ENCODE measurements around the gene KAT7. TPM values are rescaled to one million over a fixed set of nuclear protein-coding genes. Genes with fewer than 3 reads are reported as not detected.

Gene KAT7
- total and polyA plus RNA-seq, 2 of the 8 experiments (the other 6 are each of a cell fraction or from before 2014, with no cell fraction given) = 90.9 to 139 TPM

- Histone ChIP-seq H3K4me3 (ENCODE audit: extremely low read depth in 1 of 4, insufficient read depth in 2 of 4, low read depth in 3 of 4, low read length in 4 of 4) (no peak overlapping the region), H2AK5ac (ENCODE audit: low read depth, low read length) (no peak overlapping the region), H3K36me3 (ENCODE audit: control insufficient read depth in 2 of 4, insufficient read depth in 4 of 4, low read length in 3 of 4) (no peaks in the 10 kb centered on the region; a peak in 1 of 8 replicates), H2BK5ac (ENCODE audit: low read depth, low read length) (no peak overlapping the region), H2BK15ac (ENCODE audit: low read length) (no peak overlapping the region), H3K79me2 (ENCODE audit: control insufficient read depth in 1 of 2, insufficient read depth in 2 of 2, low read length in 2 of 2) (peaks cover 0 to 17% of the 10 kb centered on the region in 2 experiments; a peak in 2 of 4 replicates), H3K27ac (ENCODE audit: low read depth, low read length) (no peak overlapping the region), H3K9ac (replicated peaks in 1 of 4; ENCODE audit: extremely low read depth in 1 of 4, low read depth in 3 of 4, low read length in 3 of 4) (no peak overlapping the region), H2AFZ (ENCODE audit: low read length) (no peak overlapping the region), H4K5ac (ENCODE audit: insufficient read length, low read depth, low read length) (no peak overlapping the region), H3K4ac (replicated peaks; ENCODE audit: insufficient read length, low read depth, low read length) (no peak overlapping the region), H3K23ac (ENCODE audit: insufficient read length) (no peak overlapping the region), H3K18ac (ENCODE audit: extremely low read depth, low read length) (no peak overlapping the region), H2BK120ac (replicated peaks; ENCODE audit: low read depth, low read length) (no peak overlapping the region), H4K8ac (ENCODE audit: extremely low read depth, insufficient read depth, low read length) (no peak overlapping the region; the same call in 1 of the 2 replicates), H3K27me3 (replicated peaks in 1 of 4; ENCODE audit: control insufficient read depth in 3 of 4, extremely low read depth in 1 of 4, insufficient read depth in 3 of 4, low read length in 3 of 4) (no peaks in the 10 kb centered on the region), H3K56ac (replicated peaks; ENCODE audit: insufficient read length, low read depth, low read length) (no peak overlapping the region), H3K9me3 (ENCODE audit: insufficient read depth in 2 of 2, low read depth in 1 of 2, low read length in 1 of 2) (no peaks in the 10 kb centered on the region), H4K91ac (replicated peaks; ENCODE audit: insufficient read length, low read length) (no peak overlapping the region), H2BK12ac (ENCODE audit: low read depth, low read length) (no peak overlapping the region), H3K79me1 (ENCODE audit: low read depth, low read length) (peaks cover 7% of the 10 kb centered on the region), H3K4me2 (ENCODE audit: insufficient read depth in 1 of 2, low read depth in 2 of 2, low read length in 2 of 2) (no peak overlapping the region), H4K20me1 (replicated peaks in 1 of 2; ENCODE audit: control insufficient read depth in 1 of 2, insufficient read depth in 2 of 2, low read length in 2 of 2) (peaks cover 8% of the 10 kb centered on the region in 2 experiments), H2BK20ac (ENCODE audit: low read length) (no peak overlapping the region), H3K4me1 (replicated peaks in 1 of 4; ENCODE audit: control insufficient read depth in 3 of 4, insufficient read depth in 4 of 4, low read length in 3 of 4) (no peaks in the 10 kb centered on the region), H3K23me2 (ENCODE audit: low read depth, low read length) (no peaks in the 10 kb centered on the region), H3K14ac (ENCODE audit: insufficient read length) (no peak overlapping the region)
- TF ChIP-seq BACH1 (IDR thresholded peaks at IDR 0.05; ENCODE audit: low read length) = no peak
- no peak for TF ChIP-seq SP1 (IDR thresholded peaks at IDR 0.05; ENCODE audit: low read depth, low read length)
- TF ChIP-seq SUZ12 (IDR thresholded peaks at IDR 0.05; ENCODE audit: low read length) = no peak
- no peak for TF ChIP-seq CREB1 (IDR thresholded peaks at IDR 0.05)
- TF ChIP-seq EP300 (IDR thresholded peaks at IDR 0.05; ENCODE audit: borderline replicate concordance in 1 of 2, low read depth in 2 of 2, low read length in 2 of 2) = no peak
- no peak for TF ChIP-seq E2F6 (IDR thresholded peaks at IDR 0.05)
- no peak for TF ChIP-seq KDM4A (IDR thresholded peaks at IDR 0.05; ENCODE audit: low read depth, low read length, severe bottlenecking)
- no peak for TF ChIP-seq EGR1 (IDR thresholded peaks at IDR 0.05; ENCODE audit: borderline replicate concordance, low read depth, low read length)
- no peak for TF ChIP-seq CEBPB (IDR thresholded peaks at IDR 0.05; ENCODE audit: low read depth, low read length)
- no peak for TF ChIP-seq ATF2 (IDR thresholded peaks at IDR 0.05; ENCODE audit: low read length)
- no peak for TF ChIP-seq SAP30 (IDR thresholded peaks at IDR 0.05; ENCODE audit: insufficient read depth, insufficient replicate concordance, low read length)
- no peak for DNase-seq (ENCODE audit: low read depth in 1 of 2, low spot score in 2 of 2)
- no peak for FAIRE-seq
- ChIA-PET CTCF (ENCODE audit: partially characterized antibody) (interaction anchor here (0.6 to 0.9 kb wide), 3 partner anchors 17 to 391 kb away, joined by 3 read pairs; no protein-coding TSS in a partner anchor), POLR2A (ENCODE audit: partially characterized antibody) (interaction anchor here (0.9 kb wide), 1 partner anchor 24 kb away, joined by 3 read pairs; the partner anchor contains the start of gene FAM117A)
- WGBS, 2 experiments (ENCODE audit: extremely low coverage in 1 of 2, insufficient coverage in 1 of 2, insufficient read length in 1 of 2, insufficient replicate concordance in 2 of 2, low coverage in 1 of 2, low lambda C conversion rate in 2 of 2, missing lambda C conversion rate in 1 of 2) = 94% methylated on average over 7 of the region's 7 CpGs; no CpG with 5 or more reads in 1 of the 2 experiments
These were observed 48.7 kb upstream of the KAT7 start for GRCh38 chr17:49739641-49740271.

Data from H1 (cell line).